MCF 10A (cell line): ENCODE measurements around the gene SVIP. TPM values are rescaled to one million over a fixed set of nuclear protein-coding genes. Genes with fewer than 3 reads are reported as not detected.

Experiments
- Bru-seq: library from RNA; stranded (reverse); fragments of 400-500 nt; gene quantifications from one replicate; lab custom pipeline; 2021; lab: Mats Ljungman, UMichigan
- BruChase-seq, 2 experiments: library from RNA; stranded (reverse); fragments of 400-500 nt; gene quantifications; one replicate each; lab custom pipeline; 2021; lab: Mats Ljungman, UMichigan
- BruUV-seq: library from RNA; stranded (reverse); fragments of 400-500 nt; replicated peaks from 2 replicates; lab custom pipeline; 2021; lab: Mats Ljungman, UMichigan
- CTCF ChIA-PET: fragments of 300-600 bp; sonication (Branson Sonifier 250); formaldehyde crosslinking; extraction: SDS; loops from one replicate; lab custom pipeline; 2021; ENCODE audit warnings: antibody characterized with exemption, inconsistent platforms; lab: Yijun Ruan, JAX
- POLR2A ChIA-PET: fragments of 300-600, 350-650 bp; sonication (Branson Sonifier 250); formaldehyde crosslinking; extraction: SDS; loops from one replicate; lab custom pipeline; 2020; ENCODE audit warnings: antibody characterized with exemption, inconsistent platforms; lab: Yijun Ruan, JAX
- DNase-seq: peaks from one replicate; pipeline ENCODE4 v3.0.0-alpha.2; 2018; ENCODE audit not compliant: unreplicated experiment
- H3K27ac Mint-ChIP-seq: one replicate; pipeline ENCODE4 v1.8.0; 2022; ENCODE audit warnings: mild to moderate bottlenecking, low read depth, mixed read lengths; ENCODE audit not compliant: unreplicated experiment
- H3K27me3 Mint-ChIP-seq: one replicate; pipeline ENCODE4 v1.8.0; 2022; ENCODE audit warnings: mixed read lengths; ENCODE audit not compliant: insufficient read depth, unreplicated experiment
- H3K36me3 Mint-ChIP-seq: one replicate; pipeline ENCODE4 v1.8.0; 2022; ENCODE audit warnings: mild to moderate bottlenecking, moderate library complexity, mixed read lengths; ENCODE audit not compliant: insufficient read depth, unreplicated experiment
- H3K4me1 Mint-ChIP-seq: one replicate; pipeline ENCODE4 v1.8.0; 2022; ENCODE audit warnings: mixed read lengths; ENCODE audit not compliant: insufficient read depth, unreplicated experiment
- H3K4me3 Mint-ChIP-seq: one replicate; pipeline ENCODE4 v1.8.0; 2022; ENCODE audit warnings: mild to moderate bottlenecking, moderate library complexity, mixed read lengths; ENCODE audit not compliant: unreplicated experiment
- H3K9me3 Mint-ChIP-seq: one replicate; pipeline ENCODE4 v1.8.0; 2022; ENCODE audit warnings: mixed read lengths; ENCODE audit not compliant: unreplicated experiment
- intact Hi-C: fragments of 100-400 bp; cut with micrococcal nuclease; formaldehyde crosslinking; loops from 2 replicates; pipeline ENCODE4 v1.14.1; 2022
- long read RNA-seq: library from polyadenylated mRNA; stranded (forward); transcript quantifications from one replicate; pipeline ENCODE4 v2.0.0, GENCODE V29; 2022
- total RNA-seq: library from RNA; stranded (reverse); gene quantifications from 2 replicates; pipeline ENCODE4 v1.2.3, GENCODE V29; 2022
- TF ChIP-seq, protein P1 (sequence below): fragments of 200-600 bp; IDR thresholded peaks from one replicate; pipeline ENCODE4 v1.8.0; 2022; ENCODE audit warnings: antibody characterized with exemption, mild to moderate bottlenecking; ENCODE audit not compliant: unreplicated experiment

SVIP gene, protein sequence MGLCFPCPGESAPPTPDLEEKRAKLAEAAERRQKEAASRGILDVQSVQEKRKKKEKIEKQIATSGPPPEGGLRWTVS
- 8.6 and 8.8 TPM in 2 replicates for total RNA-seq
- percentile 51 among the genes with signal in this experiment for Bru-seq, nascent RNA
- percentile 60 among the genes with signal in this experiment for BruChase-seq, experiment 1, labeled RNA remaining after a 6-hour chase
- percentile 53 among the genes with signal in this experiment for BruChase-seq, experiment 2, labeled RNA remaining after a 2-hour chase
- long read RNA-seq, full-length matches to known transcripts = 31 of 31 reads
- long read RNA-seq, partial matches to known transcripts = 0 of 31 reads
- long read RNA-seq, other reads (novel, unspliced or antisense) = 0 of 31 reads

DNA sequence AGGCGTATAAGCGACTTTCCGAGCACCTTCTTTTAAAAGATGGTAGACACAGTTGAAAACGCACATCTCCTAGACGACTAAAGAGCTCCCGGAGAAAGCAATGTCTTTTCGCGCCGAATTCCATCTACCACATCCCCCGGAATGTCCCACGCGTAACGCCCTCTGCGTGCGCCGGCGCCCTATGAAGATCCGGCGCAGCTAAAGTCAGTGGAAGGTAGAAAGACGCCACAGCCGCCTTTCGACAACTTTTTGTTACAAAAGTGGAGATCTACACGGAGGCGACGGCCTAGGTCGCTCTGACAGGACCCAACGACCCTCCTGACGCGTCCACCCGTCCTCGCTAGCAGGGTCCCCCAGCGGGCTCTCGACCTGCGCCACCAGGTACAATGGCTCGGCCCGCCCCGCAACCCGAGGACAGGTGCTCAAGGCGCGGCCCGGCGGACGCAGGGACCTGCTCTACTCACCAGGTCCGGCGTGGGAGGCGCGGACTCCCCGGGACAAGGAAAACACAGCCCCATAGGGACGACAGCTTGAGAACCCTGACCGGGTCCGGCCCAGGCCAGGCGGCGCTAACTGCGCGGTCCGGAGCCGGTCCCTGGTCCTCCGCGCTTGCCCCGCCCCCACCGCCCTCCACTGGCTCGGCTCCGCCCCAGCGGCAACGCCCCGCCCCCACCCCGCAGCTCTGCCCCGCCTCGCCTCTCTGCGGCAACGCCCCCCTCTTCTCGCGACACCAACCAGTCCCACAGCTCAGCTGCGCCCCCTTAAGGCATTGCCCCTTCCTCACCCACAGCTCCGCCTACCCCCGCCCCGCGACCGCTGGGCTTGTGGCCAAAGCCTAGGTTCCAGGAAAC, at the start of gene SVIP:
Gene SVIP, minus strand, starts transcription at position 571 of the 851 bp plus-strand sequence. Its CDS starts 53 bp downstream, at position 518.
- Mint-ChIP-seq H3K4me1 (peaks cover 6% of the 10 kb centered on the region), H3K9me3 (no peaks in the 10 kb centered on the region), H3K27ac (peak within 1 kb of the TSS; percentile 54), H3K36me3 (no peaks in the 10 kb centered on the region), H3K4me3 (peak within 1 kb of the TSS; percentile 80), H3K27me3 (peaks cover 14% of the 10 kb centered on the region)
- DNase-seq = peak; percentile 92
- intact Hi-C loops = no loop called here
- ChIA-PET CTCF (interaction anchor here (0.6 to 1.7 kb wide), 15 partner anchors 9 to 1926 kb away, joined by 3 to 6 read pairs (median 3); no protein-coding TSS in a partner anchor), POLR2A (interaction anchor here (0.6 kb wide), 1 partner anchor 320 kb away, joined by 3 read pairs; no protein-coding TSS in a partner anchor)
- TF ChIP-seq, protein P1, sequence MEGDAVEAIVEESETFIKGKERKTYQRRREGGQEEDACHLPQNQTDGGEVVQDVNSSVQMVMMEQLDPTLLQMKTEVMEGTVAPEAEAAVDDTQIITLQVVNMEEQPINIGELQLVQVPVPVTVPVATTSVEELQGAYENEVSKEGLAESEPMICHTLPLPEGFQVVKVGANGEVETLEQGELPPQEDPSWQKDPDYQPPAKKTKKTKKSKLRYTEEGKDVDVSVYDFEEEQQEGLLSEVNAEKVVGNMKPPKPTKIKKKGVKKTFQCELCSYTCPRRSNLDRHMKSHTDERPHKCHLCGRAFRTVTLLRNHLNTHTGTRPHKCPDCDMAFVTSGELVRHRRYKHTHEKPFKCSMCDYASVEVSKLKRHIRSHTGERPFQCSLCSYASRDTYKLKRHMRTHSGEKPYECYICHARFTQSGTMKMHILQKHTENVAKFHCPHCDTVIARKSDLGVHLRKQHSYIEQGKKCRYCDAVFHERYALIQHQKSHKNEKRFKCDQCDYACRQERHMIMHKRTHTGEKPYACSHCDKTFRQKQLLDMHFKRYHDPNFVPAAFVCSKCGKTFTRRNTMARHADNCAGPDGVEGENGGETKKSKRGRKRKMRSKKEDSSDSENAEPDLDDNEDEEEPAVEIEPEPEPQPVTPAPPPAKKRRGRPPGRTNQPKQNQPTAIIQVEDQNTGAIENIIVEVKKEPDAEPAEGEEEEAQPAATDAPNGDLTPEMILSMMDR = peak; percentile 45
- no TSS peak for BruUV-seq

DNA sequence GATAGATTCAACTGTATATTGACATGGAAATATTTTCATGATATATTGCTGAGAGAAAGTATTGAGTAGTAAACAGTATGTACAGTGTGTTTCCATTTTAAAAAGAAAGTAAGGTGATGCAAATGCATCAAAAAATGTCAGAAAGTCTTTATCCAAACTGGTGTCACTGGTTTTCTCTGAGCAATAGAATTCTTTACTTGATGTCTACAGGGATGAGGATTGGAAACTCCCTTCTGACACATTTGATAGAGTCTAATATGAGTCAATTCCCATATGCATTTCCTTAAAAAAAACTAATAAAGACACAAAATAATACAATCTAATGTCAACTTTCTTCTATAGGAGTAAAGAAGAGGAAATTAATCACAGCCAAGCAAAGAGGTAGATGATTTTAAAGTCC, 49.0 kb upstream of the SVIP start:
- intact Hi-C loops = loop anchor here (5.0 kb wide), 2 partner anchors 44 to 674 kb away; no protein-coding TSS in a partner anchor
- BruUV-seq = no TSS peak
- H3K4me3 Mint-ChIP-seq = no peak overlapping the region
- ChIA-PET POLR2A (no interaction called here), CTCF (interaction anchor here (0.9 kb wide), 1 partner anchor 50 kb away, joined by 3 read pairs; no protein-coding TSS in a partner anchor)
- no peaks in the 10 kb centered on the region for H3K9me3 Mint-ChIP-seq
- no peak overlapping the region for H3K27ac Mint-ChIP-seq
- H3K27me3 Mint-ChIP-seq = peaks cover 46% of the 10 kb centered on the region
- no peaks in the 10 kb centered on the region for H3K36me3 Mint-ChIP-seq
- DNase-seq = no peak
- no peaks in the 10 kb centered on the region for H3K4me1 Mint-ChIP-seq
- TF ChIP-seq, protein P1 = no peak

DNA sequence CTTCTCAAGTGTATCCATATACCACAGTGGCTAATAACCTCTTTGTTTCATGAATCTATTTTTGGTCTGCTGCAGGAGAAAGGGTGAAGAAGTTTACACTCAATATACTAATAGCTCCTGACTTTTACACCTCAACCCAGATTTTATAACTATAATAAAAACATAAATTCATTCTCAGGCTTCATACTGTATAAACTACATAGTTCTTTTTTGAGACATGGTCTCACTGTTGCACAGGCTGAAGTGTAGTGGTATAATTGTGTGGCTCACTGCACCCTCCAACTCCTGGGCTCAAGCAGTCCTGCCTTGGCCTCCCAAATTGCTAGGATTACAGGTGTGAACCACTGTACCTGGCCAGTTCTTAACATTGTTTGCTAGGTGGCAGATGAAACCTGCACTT, 48.4 kb upstream of the SVIP start:
- TF ChIP-seq, protein P1 = no peak
- no TSS peak for BruUV-seq
- Mint-ChIP-seq H3K9me3 (no peaks in the 10 kb centered on the region), H3K27ac (no peak overlapping the region), H3K4me3 (no peak overlapping the region), H3K4me1 (no peaks in the 10 kb centered on the region), H3K27me3 (peaks cover 46% of the 10 kb centered on the region), H3K36me3 (no peaks in the 10 kb centered on the region)
- ChIA-PET CTCF (interaction anchor here (0.6 to 3.3 kb wide), 4 partner anchors 48 to 928 kb away, joined by 3 to 16 read pairs (median 3); no protein-coding TSS in a partner anchor), POLR2A (no interaction called here)
- intact Hi-C loops = loop anchor here (5.0 kb wide), 2 partner anchors 44 to 674 kb away; no protein-coding TSS in a partner anchor
- no peak for DNase-seq
